Keratinocyte (primary cell): ENCODE results near the gene RAB3IP.

Source experiments
- EZH2 ChIP-seq: IDR thresholded peaks from one replicate; pipeline ENCODE4 v1.6.1; 2012; ENCODE audit warnings: inconsistent platforms, mild to moderate bottlenecking, low read length, moderate library complexity
- TF ChIP-seq, protein P1 (sequence below), 3 experiments: IDR thresholded peaks in 1 of 3; conservative IDR thresholded peaks in 1 of 3; optimal IDR thresholded peaks in 1 of 3; 2 replicates in 2 of 3; 3 replicates in 1 of 3; pipeline versions ENCODE3 to v1.5.1; 2011; ENCODE audit warnings: low read length in 3 of 3, mild to moderate bottlenecking in 3 of 3, moderate library complexity in 2 of 3, control low read depth in 1 of 3, inconsistent platforms in 1 of 3; ENCODE audit not compliant: insufficient read depth in 2 of 3; ENCODE audit errors: extremely low read depth in 1 of 3

DNA sequence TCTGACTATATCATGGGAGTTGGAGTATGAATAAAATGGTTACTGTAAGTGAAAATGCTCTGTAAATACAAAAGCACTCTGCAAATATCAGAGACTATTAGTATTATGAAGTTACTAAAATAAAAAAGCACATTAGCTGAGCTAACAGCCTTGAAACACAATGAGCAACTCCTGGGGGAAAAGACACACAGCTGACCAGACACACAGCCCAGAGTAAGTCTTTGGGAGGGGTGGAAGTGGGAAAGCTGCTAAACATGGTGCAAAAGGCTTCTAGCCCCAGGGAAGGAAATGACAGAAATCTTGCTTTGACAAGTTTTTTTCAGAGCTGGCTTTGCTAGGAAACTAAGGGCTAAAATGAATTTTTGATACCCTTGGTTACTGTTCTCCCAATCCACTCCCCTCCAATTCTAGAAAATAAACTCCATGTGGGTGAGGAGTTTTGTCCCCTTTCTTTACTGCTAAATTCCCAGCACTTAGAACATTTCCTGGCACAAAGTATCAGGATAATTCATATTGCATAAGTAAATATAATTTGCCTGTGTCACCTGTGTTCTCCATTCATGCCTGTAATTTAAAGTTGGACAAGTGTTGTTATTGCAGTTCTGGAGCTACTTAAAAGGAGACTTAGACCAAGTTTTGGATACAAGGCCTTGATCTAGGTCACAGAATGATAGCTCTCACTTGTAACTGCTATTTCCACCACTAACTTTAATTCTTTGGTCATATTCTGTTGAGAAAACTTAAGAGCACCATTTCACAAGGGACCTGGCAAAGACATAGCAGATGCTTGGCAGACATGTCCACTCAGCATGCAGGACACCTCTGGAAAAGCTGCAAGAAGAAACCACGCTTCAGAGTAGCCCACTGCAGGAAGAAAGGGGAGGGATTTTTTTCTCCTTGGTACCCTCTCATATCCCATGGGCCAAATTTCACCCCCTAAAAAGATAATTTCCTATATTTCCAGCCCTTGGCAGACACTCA is 19.0 kb upstream of the RAB3IP start:
- TF ChIP-seq, protein P1, sequence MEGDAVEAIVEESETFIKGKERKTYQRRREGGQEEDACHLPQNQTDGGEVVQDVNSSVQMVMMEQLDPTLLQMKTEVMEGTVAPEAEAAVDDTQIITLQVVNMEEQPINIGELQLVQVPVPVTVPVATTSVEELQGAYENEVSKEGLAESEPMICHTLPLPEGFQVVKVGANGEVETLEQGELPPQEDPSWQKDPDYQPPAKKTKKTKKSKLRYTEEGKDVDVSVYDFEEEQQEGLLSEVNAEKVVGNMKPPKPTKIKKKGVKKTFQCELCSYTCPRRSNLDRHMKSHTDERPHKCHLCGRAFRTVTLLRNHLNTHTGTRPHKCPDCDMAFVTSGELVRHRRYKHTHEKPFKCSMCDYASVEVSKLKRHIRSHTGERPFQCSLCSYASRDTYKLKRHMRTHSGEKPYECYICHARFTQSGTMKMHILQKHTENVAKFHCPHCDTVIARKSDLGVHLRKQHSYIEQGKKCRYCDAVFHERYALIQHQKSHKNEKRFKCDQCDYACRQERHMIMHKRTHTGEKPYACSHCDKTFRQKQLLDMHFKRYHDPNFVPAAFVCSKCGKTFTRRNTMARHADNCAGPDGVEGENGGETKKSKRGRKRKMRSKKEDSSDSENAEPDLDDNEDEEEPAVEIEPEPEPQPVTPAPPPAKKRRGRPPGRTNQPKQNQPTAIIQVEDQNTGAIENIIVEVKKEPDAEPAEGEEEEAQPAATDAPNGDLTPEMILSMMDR (optimal IDR thresholded peaks at IDR 0.05 in 1 of 3, IDR thresholded peaks at IDR 0.05 in 1 of 3, conservative IDR thresholded peaks at IDR 0.05 in 1 of 3; ENCODE audit: extremely low read depth in 1 of 3, insufficient read depth in 2 of 3, low read length in 3 of 3): no peak
- no peak for TF ChIP-seq EZH2
